B cell (primary cell): Measurements from ENCODE around the gene MEF2C.

Experiments
- CTCF ChIP-seq: fragments of 200-600 bp; IDR thresholded peaks from one replicate; pipeline ENCODE4 v1.8.0; 2022; ENCODE audit warnings: antibody characterized with exemption, mild to moderate bottlenecking
- EZH2 ChIP-seq: IDR thresholded peaks from 2 replicates; pipeline ENCODE4 v1.6.1; 2012; ENCODE audit warnings: borderline replicate concordance, low read depth, mild to moderate bottlenecking, moderate library complexity, low read length; ENCODE audit not compliant: insufficient read depth, poor library complexity, severe bottlenecking

DNA sequence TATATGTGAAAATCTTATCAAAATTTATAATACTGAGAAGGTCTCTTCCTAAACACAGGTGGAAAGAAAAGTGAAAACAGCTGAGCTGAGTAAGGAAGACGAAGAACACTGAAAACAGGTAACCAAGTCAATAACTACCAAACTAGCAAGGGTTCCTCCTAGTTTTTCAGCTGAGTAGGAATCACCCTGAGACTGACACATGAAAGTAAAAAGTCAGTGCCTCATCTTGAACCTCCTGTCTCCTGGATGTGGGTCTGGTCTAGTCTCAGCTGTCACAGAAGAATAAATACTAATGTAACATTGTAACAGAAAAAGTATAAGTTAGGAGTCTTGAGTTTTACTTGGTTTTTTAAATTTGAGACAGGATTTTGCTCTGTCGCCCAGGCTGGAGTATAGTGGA, 121.0 kb downstream of the MEF2C start:
- TF ChIP-seq CTCF (no peak), EZH2 (no peak)
